Activated B cell treated with CpG ODN at 0.5 μM for 24 hours (primary cell): ENCODE results near the gene PMVK. TPM values are rescaled to one million over a fixed set of nuclear protein-coding genes. Genes with fewer than 3 reads are reported as not detected.

Experiments used
- ATAC-seq: fragments of 200-7000 bp; cut with Tn5 transposase; one replicate; pipeline ENCODE4 v1.10.0; 2021; ENCODE audit warnings: low read depth, mild to moderate bottlenecking, moderate library complexity
- CTCF ChIA-PET: fragments of 350-600 bp; sonication (Branson Sonifier 250); formaldehyde crosslinking; loops from one replicate; lab custom pipeline; 2021; ENCODE audit warnings: antibody characterized with exemption; lab: Charles Lee
- POLR2A ChIA-PET: fragments of 350-600 bp; sonication (Branson Sonifier 250); formaldehyde crosslinking; loops from one replicate; lab custom pipeline; 2021; ENCODE audit warnings: antibody characterized with exemption; lab: Charles Lee
- DNase-seq: peaks from one replicate; pipeline ENCODE4 v3.0.0; 2022
- H3K27ac Mint-ChIP-seq: one replicate; pipeline ENCODE4 v1.8.0; 2020; ENCODE audit warnings: mixed read lengths
- H3K27me3 Mint-ChIP-seq: one replicate; pipeline ENCODE4 v1.8.0; 2021; ENCODE audit warnings: mixed read lengths
- H3K36me3 Mint-ChIP-seq: one replicate; pipeline ENCODE4 v1.8.0; 2021; ENCODE audit warnings: low read depth, mixed read lengths
- H3K4me1 Mint-ChIP-seq: one replicate; pipeline ENCODE4 v1.8.0; 2021; ENCODE audit warnings: mixed read lengths
- H3K4me3 Mint-ChIP-seq: one replicate; pipeline ENCODE4 v1.8.0; 2020; ENCODE audit warnings: mild to moderate bottlenecking, mixed read lengths
- H3K9me3 Mint-ChIP-seq: one replicate; pipeline ENCODE4 v1.8.0; 2020; ENCODE audit warnings: mixed read lengths
- CTCF ChIP-seq: fragments of 200-600 bp; IDR thresholded peaks from one replicate; pipeline ENCODE4 v1.8.0; 2022; ENCODE audit warnings: antibody characterized with exemption, mild to moderate bottlenecking
- intact Hi-C: fragments of 100-400 bp; cut with micrococcal nuclease; formaldehyde crosslinking; loops from one replicate; pipeline ENCODE4 v1.15.1; 2024
- total RNA-seq: library from RNA; stranded (reverse); gene quantifications from 2 replicates; pipeline ENCODE4 v1.2.3, GENCODE V29; 2022

The PMVK gene
- total RNA-seq, 1 donor from 2014 or later = 24.6 TPM

GRCh38 chr1:154973344-154974101 lies 37.0 kb upstream of the PMVK start:
- Mint-ChIP-seq H3K4me3 (no peak overlapping the region), H3K27me3 (no peaks in the 10 kb centered on the region), H3K36me3 (peaks cover 28% of the 10 kb centered on the region), H3K9me3 (no peaks in the 10 kb centered on the region), H3K4me1 (peaks cover 37% of the 10 kb centered on the region), H3K27ac (no peak overlapping the region)
- ChIA-PET POLR2A (interaction anchor here (0.6 to 6.9 kb wide), 28 partner anchors 9 to 1687 kb away, joined by 3 to 71 read pairs (median 7); partner anchors contain the start of genes FLAD1, KRTCAP2, PBXIP1 and PMVK), CTCF (interaction anchor here (0.6 to 1.6 kb wide), 5 partner anchors 10 to 77 kb away, joined by 3 to 12 read pairs (median 3); partner anchors contain the start of genes FLAD1 and PYGO2)
- peak; percentile 85 for DNase-seq
- TF ChIP-seq CTCF = no peak
- peak; percentile 13 for ATAC-seq
- intact Hi-C loops = loop anchor here (1.0 to 10.0 kb wide), 9 partner anchors 10 to 415 kb away; partner anchors contain the start of genes FLAD1, KRTCAP2, PYGO2 and TRIM46

- CTCF ChIA-PET = interaction anchor here (1.2 to 2.8 kb wide), 6 partner anchors 11 to 112 kb away, joined by 3 to 12 read pairs (median 9); partner anchors contain the start of gene PYGO2
- ATAC-seq = no peak
- Mint-ChIP-seq H3K4me1 (peaks cover 34% of the 10 kb centered on the region), H3K9me3 (no peaks in the 10 kb centered on the region), H3K27me3 (no peaks in the 10 kb centered on the region), H3K4me3 (no peak overlapping the region), H3K27ac (peak overlapping the region; percentile 19), H3K36me3 (peaks cover 31% of the 10 kb centered on the region)
- DNase-seq = no peak
- intact Hi-C loops = loop anchor here (10.0 kb wide), 1 partner anchor 202 kb away; the partner anchor contains the start of genes KRTCAP2 and TRIM46
- no peak for TF ChIP-seq CTCF
- POLR2A ChIA-PET = interaction anchor here (0.6 to 6.9 kb wide), 10 partner anchors 9 to 1688 kb away, joined by 3 to 71 read pairs (median 12); partner anchors contain the start of genes PBXIP1, PYGO2 and ZBTB7B
Observed at GRCh38 chr1:154972517-154973343, 36.2 kb upstream of the PMVK start.

- Mint-ChIP-seq H3K4me1 (peaks cover 29% of the 10 kb centered on the region), H3K9me3 (no peaks in the 10 kb centered on the region), H3K27ac (no peak overlapping the region), H3K36me3 (peaks cover 37% of the 10 kb centered on the region), H3K27me3 (no peaks in the 10 kb centered on the region), H3K4me3 (no peak overlapping the region)
- no peak for DNase-seq
- TF ChIP-seq CTCF = no peak
- CTCF ChIA-PET = interaction anchor here (1.8 to 2.8 kb wide), 3 partner anchors 10 to 113 kb away, joined by 4 to 11 read pairs (median 11); partner anchors contain the start of gene PYGO2
- intact Hi-C loops = loop anchor here (10.0 kb wide), 1 partner anchor 203 kb away; the partner anchor contains the start of genes KRTCAP2 and TRIM46
- no peak for ATAC-seq
- POLR2A ChIA-PET = interaction anchor here (0.6 to 6.9 kb wide), 6 partner anchors 8 to 1119 kb away, joined by 3 to 53 read pairs (median 4); partner anchors contain the start of genes PMVK and PYGO2
Observed at GRCh38 chr1:154972213-154972516, 35.6 kb upstream of the PMVK start.

- peaks cover 44% of the 10 kb centered on the region for H3K36me3 Mint-ChIP-seq
- DNase-seq (no peak), ATAC-seq (no peak)
- CTCF ChIA-PET = interaction anchor here (1.3 to 2.8 kb wide), 4 partner anchors 9 to 113 kb away, joined by 3 to 11 read pairs (median 8); partner anchors contain the start of gene PYGO2
- POLR2A ChIA-PET = interaction anchor here (0.7 to 6.9 kb wide), 8 partner anchors 11 to 1118 kb away, joined by 3 to 53 read pairs (median 6); partner anchors contain the start of genes FLAD1, PBXIP1, PMVK and PYGO2
- no peaks in the 10 kb centered on the region for H3K9me3 Mint-ChIP-seq
- intact Hi-C loops = loop anchor here (10.0 kb wide), 1 partner anchor 203 kb away; the partner anchor contains the start of genes KRTCAP2 and TRIM46
- no peak overlapping the region for H3K27ac Mint-ChIP-seq
- peaks cover 29% of the 10 kb centered on the region for H3K4me1 Mint-ChIP-seq
- TF ChIP-seq CTCF = no peak
- peak overlapping the region; percentile 1 for H3K4me3 Mint-ChIP-seq
- H3K27me3 Mint-ChIP-seq = no peaks in the 10 kb centered on the region
Observed at GRCh38 chr1:154971341-154971998, 35.0 kb upstream of the PMVK start.
